Measurements from ENCODE around the gene PRTN3. TPM values are rescaled to one million over a fixed set of nuclear protein-coding genes. Genes with fewer than 3 reads are reported as not detected.

The PRTN3 gene
- total RNA-seq, 1 experiment from 2014 or later: 2.7 TPM

GRCh38 chr19:827710-828321 is 13.0 kb upstream of the PRTN3 start, which contains the start of gene AZU1 (continued):
- TF ChIP-seq CTCF (IDR thresholded peaks at IDR 0.05 in 2 of 3, conservative IDR thresholded peaks at IDR 0.05 in 1 of 3; ENCODE audit: borderline replicate concordance in 1 of 3, insufficient read depth in 1 of 3, low read depth in 2 of 3, low read length in 2 of 3) (no peak), TCF7L2 (IDR thresholded peaks at IDR 0.05; ENCODE audit: borderline replicate concordance, extremely low read depth, insufficient read depth, insufficient read length) (no peak), CBX3 (IDR thresholded peaks at IDR 0.05; ENCODE audit: low read depth) (no peak)

GRCh38 chr19:829129-829758 is 11.6 kb upstream of the PRTN3 start:
- intact Hi-C loops (cut with micrococcal nuclease): no loop called here
- DNase-seq (ENCODE audit: low read depth, low spot score) (no peak), ATAC-seq (no peak)
- H3K9me2 ChIP-seq (ENCODE audit: insufficient read depth): no peaks in the 10 kb centered on the region
- no TSS peak for BruUV-seq (replicated peaks)
- peaks cover 0 to 4% of the 10 kb centered on the region in 2 experiments; a peak in 3 of 4 replicates for H3K4me1 ChIP-seq (ENCODE audit: control insufficient read depth in 1 of 2, insufficient read depth in 2 of 2, low read length in 2 of 2)
- RAD21 ChIA-PET (ENCODE audit: low non-redundant PET in 1 of 2, low total read pairs in 2 of 2, uncharacterized antibody in 2 of 2, unreplicated experiment in 2 of 2): no interaction called here
- no peak overlapping the region for H3K9ac ChIP-seq (ENCODE audit: low read length)
- TF ChIP-seq POLR2A (IDR thresholded peaks at IDR 0.05; ENCODE audit: borderline replicate concordance, extremely low read depth, insufficient read depth, insufficient read length): no peak
- no peaks in the 10 kb centered on the region for H3K36me3 ChIP-seq (ENCODE audit: control insufficient read depth in 1 of 2, insufficient read depth in 2 of 2, low read length in 2 of 2)
- no peaks in the 10 kb centered on the region for H3K9me3 ChIP-seq (ENCODE audit: control insufficient read depth in 1 of 2, insufficient read depth in 1 of 2, low read depth in 1 of 2, low read length in 2 of 2)
- no peak overlapping the region for H3K4me2 ChIP-seq (ENCODE audit: low read length)
- no peaks in the 10 kb centered on the region for H3K27me3 ChIP-seq (ENCODE audit: insufficient read depth, low read length)
- no peak overlapping the region for H3K27ac ChIP-seq (ENCODE audit: low read depth, low read length)
- H3K4me3 ChIP-seq (replicated peaks in 1 of 2; ENCODE audit: low read depth in 1 of 2, low read length in 2 of 2): no peak overlapping the region
- no peak overlapping the region for H2AFZ ChIP-seq (ENCODE audit: low read depth, low read length, poor library complexity, severe bottlenecking)
- H4K20me1 ChIP-seq (ENCODE audit: insufficient read depth): no peaks in the 10 kb centered on the region
- no peaks in the 10 kb centered on the region for H3K79me2 ChIP-seq (ENCODE audit: insufficient read depth, low read length)
- CTCF ChIA-PET: no interaction called here
- POLR2A ChIA-PET: no interaction called here

All from HCT116 (cell line).